Natural killer cell (primary cell): ENCODE results near the gene NGB. TPM values are rescaled to one million over a fixed set of nuclear protein-coding genes. Genes with fewer than 3 reads are reported as not detected.

Experiments
- ATAC-seq, 3 donors: fragments of 150-1000 bp in 2 of 3; fragments of 200-7000 bp in 1 of 3; cut with Tn5 transposase; 1 replicate in 1 of 3; 2 replicates in 2 of 3; pipeline ENCODE4 v1.10.0; 2021; ENCODE audit warnings: mild to moderate bottlenecking in 2 of 3, moderate library complexity in 2 of 3
- DNase-seq, 2 donors: peaks; one replicate each; pipeline versions ENCODE4 v3.0.0 to v3.0.0-alpha.2; 2013 to 2021; ENCODE audit warnings: mixed read lengths in 1 of 2
- H3K27ac ChIP-seq: one replicate; pipeline ENCODE4 v1.5.1; 2013; ENCODE audit warnings: mild to moderate bottlenecking, low read length
- H3K27me3 ChIP-seq: one replicate; pipeline ENCODE4 v1.6.1; 2013; ENCODE audit warnings: low read length; ENCODE audit not compliant: control insufficient read depth, insufficient read depth
- H3K36me3 ChIP-seq: one replicate; pipeline ENCODE4 v1.6.1; 2013; ENCODE audit warnings: low read length; ENCODE audit not compliant: control insufficient read depth, insufficient read depth
- H3K4me1 ChIP-seq: one replicate; pipeline ENCODE4 v1.6.1; 2013; ENCODE audit warnings: low read length; ENCODE audit not compliant: control insufficient read depth, insufficient read depth
- H3K4me3 ChIP-seq: one replicate; pipeline ENCODE4 v1.5.1; 2013; ENCODE audit warnings: low read length
- H3K9me3 ChIP-seq: one replicate; pipeline ENCODE4 v1.6.1; 2013; ENCODE audit warnings: low read length; ENCODE audit not compliant: control insufficient read depth, insufficient read depth
- H3K27ac Mint-ChIP-seq, 2 donors: one replicate each; pipeline ENCODE4 v1.8.0; 2022; ENCODE audit warnings: mild to moderate bottlenecking in 2 of 2, mixed read lengths in 2 of 2, moderate library complexity in 1 of 2
- H3K27me3 Mint-ChIP-seq, 2 donors: one replicate each; pipeline ENCODE4 v1.8.0; 2022; ENCODE audit warnings: low read depth in 2 of 2, mixed read lengths in 2 of 2
- H3K36me3 Mint-ChIP-seq: one replicate; pipeline ENCODE4 v1.8.0; 2022; ENCODE audit warnings: mixed read lengths
- H3K4me1 Mint-ChIP-seq, 2 donors: one replicate each; pipeline ENCODE4 v1.8.0; 2022; ENCODE audit warnings: mixed read lengths in 2 of 2
- H3K4me3 Mint-ChIP-seq: one replicate; pipeline ENCODE4 v1.8.0; 2022; ENCODE audit warnings: mild to moderate bottlenecking, moderate library complexity, mixed read lengths
- H3K9me3 Mint-ChIP-seq, 2 donors: one replicate each; pipeline ENCODE4 v1.8.0; 2022; ENCODE audit warnings: mixed read lengths in 2 of 2
- CTCF ChIP-seq: fragments of 200-600 bp; IDR thresholded peaks from one replicate; pipeline ENCODE4 v1.8.0; 2022; ENCODE audit warnings: antibody characterized with exemption
- WGBS: methylation state at CpG from one replicate; pipeline ENCODE4 v1.1.7; 2013; ENCODE audit warnings: missing lambda C conversion rate; ENCODE audit not compliant: insufficient coverage; 5-methylcytosine and 5-hydroxymethylcytosine counted together
- intact Hi-C: fragments of 100-400 bp; cut with micrococcal nuclease; formaldehyde crosslinking; loops from one replicate; pipeline ENCODE4 v1.14.2; 2022
- total RNA-seq, 4 donors: library from RNA; stranded (reverse); fragments of 120-200 nt in 1 of 4; gene quantifications; one replicate each; pipeline versions ENCODE4 v1.2.3 to v1.2.4, GENCODE V29; 2013 to 2022

Gene NGB
- total RNA-seq, 3 donors from 2014 or later (not counting 1 experiment from before 2014, with no cell fraction given) = not detected

- H3K4me3 ChIP-seq = no peak overlapping the region
- no peaks in the 10 kb centered on the region for H3K27me3 ChIP-seq
- H3K4me1 Mint-ChIP-seq = peaks cover 0 to 7% of the 10 kb centered on the region in 2 donors
- H3K27me3 Mint-ChIP-seq = peaks cover 12 to 20% of the 10 kb centered on the region in 2 donors
- intact Hi-C loops = no loop called here
- 69% methylated on average over 10 of the region's 10 CpGs for WGBS
- no peak for TF ChIP-seq CTCF
- no peaks in the 10 kb centered on the region for H3K36me3 Mint-ChIP-seq
- no peaks in the 10 kb centered on the region for H3K4me1 ChIP-seq
- H3K27ac Mint-ChIP-seq = no peak overlapping the region
- DNase-seq = no peak
- H3K27ac ChIP-seq = no peak overlapping the region
- no peaks in the 10 kb centered on the region for H3K36me3 ChIP-seq
- H3K9me3 Mint-ChIP-seq = no peaks in the 10 kb centered on the region
- H3K9me3 ChIP-seq = no peaks in the 10 kb centered on the region
- no peak for ATAC-seq
- H3K4me3 Mint-ChIP-seq = no peak overlapping the region
Observed at GRCh38 chr14:77219591-77219990, 51.4 kb downstream of the NGB start.

GRCh38 chr14:77217551-77217950, 53.5 kb downstream of the NGB start:
- Mint-ChIP-seq H3K27me3 (peaks cover 26% of the 10 kb centered on the region in 2 donors), H3K4me1 (peaks cover 0 to 7% of the 10 kb centered on the region in 2 donors), H3K4me3 (no peak overlapping the region), H3K9me3 (no peaks in the 10 kb centered on the region), H3K36me3 (no peaks in the 10 kb centered on the region), H3K27ac (no peak overlapping the region)
- DNase-seq (no peak), ATAC-seq (no peak)
- H3K9me3 ChIP-seq = no peaks in the 10 kb centered on the region
- no peak for TF ChIP-seq CTCF
- no peak overlapping the region for H3K4me3 ChIP-seq
- WGBS = 72% methylated on average over 3 of the region's 3 CpGs
- no peaks in the 10 kb centered on the region for H3K36me3 ChIP-seq
- H3K4me1 ChIP-seq = no peaks in the 10 kb centered on the region
- no peak overlapping the region for H3K27ac ChIP-seq
- H3K27me3 ChIP-seq = no peaks in the 10 kb centered on the region
- intact Hi-C loops = no loop called here

Other genes starting within 250 kb of the NGB start
- gene IRF2BPL, start 242.5 kb downstream of the NGB start, total RNA-seq = 10 to 100 TPM; 39.3 to 46.5 (median 46.3) TPM
- 10 to 100 TPM in 1 of 3 donors, 1 to 10 TPM in 2; 7.1 to 10.0 (median 9.9) TPM for gene CIPC, start 172.9 kb downstream of the NGB start, total RNA-seq
- gene ZDHHC22, start 129.4 kb downstream of the NGB start, total RNA-seq = not detected
- 1 to 10 TPM; 1.5 to 5.1 (median 2.1) TPM for gene TMEM63C, start 89.4 kb downstream of the NGB start, total RNA-seq
- 10 to 100 TPM in 1 of 3 donors, 1 to 10 TPM in 2; 6.7 to 10.9 (median 8.6) TPM for gene POMT2, start 49.7 kb upstream of the NGB start, total RNA-seq
- gene GSTZ1, start 49.8 kb upstream of the NGB start, total RNA-seq = 1 to 10 TPM; 3.0 to 5.6 (median 5.2) TPM
- 1 to 10 TPM; 8.0 to 9.3 (median 9.1) TPM for gene TMED8, start 105.9 kb upstream of the NGB start, total RNA-seq
- under 1 TPM; 0.09 to 0.54 (median 0.40) TPM for gene SAMD15, start 106.2 kb upstream of the NGB start, total RNA-seq
- under 1 TPM; 0.25 to 0.52 (median 0.40) TPM for gene NOXRED1, start 152.3 kb upstream of the NGB start, total RNA-seq
- 10 to 100 TPM; 11.2 to 14.4 (median 13.0) TPM for gene VIPAS39, start 186.4 kb upstream of the NGB start, total RNA-seq
- gene AHSA1, start 186.9 kb upstream of the NGB start, total RNA-seq = 100 to 1,000 TPM in 1 of 3 donors, 10 to 100 TPM in 2; 70.4 to 101 (median 94.3) TPM
- not detected for gene ISM2, start 227.6 kb upstream of the NGB start, total RNA-seq